OCI-LY3 (cell line): ENCODE data around the gene GINS2.

Source experiments
- H2AFZ ChIP-seq: fragments of 200-600, 300-600 bp; shearing (Covaris generic); 2 replicates; pipeline ENCODE4 v1.6.0; 2014; ENCODE audit warnings: antibody characterized with exemption, low read depth, low read length
- H3K27ac ChIP-seq: fragments of 200-600, 300-600 bp; sonication (generic); 2 replicates; pipeline ENCODE4 v1.5.1; 2014; ENCODE audit warnings: mild to moderate bottlenecking, low read length, moderate library complexity, mixed read lengths
- H3K27me3 ChIP-seq: fragments of 200-600, 300-600 bp; sonication (generic); 2 replicates; pipeline ENCODE4 v1.6.1; 2014; ENCODE audit warnings: low read depth, low read length, mixed read lengths
- H3K36me3 ChIP-seq: fragments of 200-600, 300-600 bp; sonication (generic); replicated peaks from 2 replicates; pipeline ENCODE3; 2014; ENCODE audit warnings: low read depth, low read length, mixed read lengths
- H3K4me1 ChIP-seq: fragments of 300-600, 200-600 bp; sonication (generic); 2 replicates; pipeline ENCODE4 v1.6.1; 2014; ENCODE audit warnings: low read length, mixed read lengths
- H3K4me2 ChIP-seq: fragments of 200-600, 300-600 bp; sonication (generic); 2 replicates; pipeline ENCODE4 v1.6.1; 2014; ENCODE audit warnings: low read length, mixed read lengths
- H3K4me3 ChIP-seq: fragments of 300-600, 200-600 bp; sonication (generic); 2 replicates; pipeline ENCODE4 v1.5.1; 2014; ENCODE audit warnings: antibody characterized with exemption, mild to moderate bottlenecking, low read length, moderate library complexity
- H3K79me2 ChIP-seq: fragments of 300-600, 200-600 bp; shearing (Covaris generic); 2 replicates; pipeline ENCODE4 v1.6.1; 2014; ENCODE audit warnings: mild to moderate bottlenecking, low read length, mixed read lengths
- H3K9ac ChIP-seq: fragments of 300-600, 200-600 bp; shearing (Covaris generic); 2 replicates; pipeline ENCODE4 v1.6.0; 2014; ENCODE audit warnings: mild to moderate bottlenecking, low read length, moderate library complexity
- H3K9me3 ChIP-seq: fragments of 200-600, 300-600 bp; shearing (Covaris generic); 2 replicates; pipeline ENCODE4 v1.6.1; 2014; ENCODE audit warnings: low read length, mixed read lengths; ENCODE audit not compliant: insufficient read depth
- H4K20me1 ChIP-seq: fragments of 200-600, 300-600 bp; sonication (generic); 2 replicates; pipeline ENCODE4 v1.6.1; 2016; ENCODE audit warnings: low read length, mixed read lengths; ENCODE audit not compliant: insufficient read depth
- EZH2phosphoT487 ChIP-seq: fragments of 200-600 bp; shearing (Covaris generic); IDR thresholded peaks from 2 replicates; pipeline ENCODE4 v1.6.1; 2018; ENCODE audit warnings: antibody characterized with exemption, mixed run types, low read depth
- TF ChIP-seq, protein P1 (sequence below): fragments of 200-600, 300-600 bp; sonication (generic); IDR thresholded peaks from 2 replicates; pipeline ENCODE4 v1.5.1; 2014; ENCODE audit warnings: antibody characterized with exemption, low read length, low read depth

Gene GINS2

DNA sequence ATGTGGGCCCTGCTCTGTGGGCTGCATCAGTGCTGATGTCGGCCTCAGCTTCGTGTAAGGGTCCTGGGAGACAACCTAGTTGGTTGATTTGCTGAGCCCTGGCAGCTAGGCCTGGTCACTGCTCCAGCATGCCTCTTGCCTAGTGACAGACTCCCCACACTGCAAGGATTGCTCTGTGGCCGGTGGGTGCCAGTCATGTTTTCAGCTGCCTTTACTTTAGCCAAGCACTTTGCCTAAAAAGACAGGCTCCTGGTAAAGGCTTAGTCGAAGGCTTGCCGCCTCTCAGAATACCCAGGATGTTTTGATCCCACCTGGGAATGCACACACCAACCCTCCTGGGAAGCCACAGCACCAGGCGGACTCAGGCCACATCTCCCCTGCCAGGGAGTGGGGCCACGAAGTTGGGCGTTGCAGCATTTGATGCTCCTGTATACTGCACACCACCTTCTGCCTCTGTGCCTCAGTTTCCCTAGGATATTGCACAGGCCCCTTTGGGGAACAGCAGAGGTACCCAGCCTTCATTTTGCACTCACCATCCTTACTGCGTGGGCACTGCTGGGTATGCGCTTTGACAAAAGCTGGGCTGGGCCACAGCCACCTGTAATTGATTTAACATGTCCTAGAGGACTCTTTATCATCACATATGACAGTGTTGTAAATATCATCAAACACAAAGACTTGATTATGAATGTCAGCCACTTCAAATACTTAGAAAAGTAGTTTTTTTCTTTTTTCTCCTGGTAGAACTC is 19.9 kb downstream of the GINS2 start:
- H4K20me1 ChIP-seq, result peaks cover 8% of the 10 kb centered on the region
- TF ChIP-seq EZH2phosphoT487, result no peak
- TF ChIP-seq, protein P1, sequence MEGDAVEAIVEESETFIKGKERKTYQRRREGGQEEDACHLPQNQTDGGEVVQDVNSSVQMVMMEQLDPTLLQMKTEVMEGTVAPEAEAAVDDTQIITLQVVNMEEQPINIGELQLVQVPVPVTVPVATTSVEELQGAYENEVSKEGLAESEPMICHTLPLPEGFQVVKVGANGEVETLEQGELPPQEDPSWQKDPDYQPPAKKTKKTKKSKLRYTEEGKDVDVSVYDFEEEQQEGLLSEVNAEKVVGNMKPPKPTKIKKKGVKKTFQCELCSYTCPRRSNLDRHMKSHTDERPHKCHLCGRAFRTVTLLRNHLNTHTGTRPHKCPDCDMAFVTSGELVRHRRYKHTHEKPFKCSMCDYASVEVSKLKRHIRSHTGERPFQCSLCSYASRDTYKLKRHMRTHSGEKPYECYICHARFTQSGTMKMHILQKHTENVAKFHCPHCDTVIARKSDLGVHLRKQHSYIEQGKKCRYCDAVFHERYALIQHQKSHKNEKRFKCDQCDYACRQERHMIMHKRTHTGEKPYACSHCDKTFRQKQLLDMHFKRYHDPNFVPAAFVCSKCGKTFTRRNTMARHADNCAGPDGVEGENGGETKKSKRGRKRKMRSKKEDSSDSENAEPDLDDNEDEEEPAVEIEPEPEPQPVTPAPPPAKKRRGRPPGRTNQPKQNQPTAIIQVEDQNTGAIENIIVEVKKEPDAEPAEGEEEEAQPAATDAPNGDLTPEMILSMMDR, result no peak

DNA sequence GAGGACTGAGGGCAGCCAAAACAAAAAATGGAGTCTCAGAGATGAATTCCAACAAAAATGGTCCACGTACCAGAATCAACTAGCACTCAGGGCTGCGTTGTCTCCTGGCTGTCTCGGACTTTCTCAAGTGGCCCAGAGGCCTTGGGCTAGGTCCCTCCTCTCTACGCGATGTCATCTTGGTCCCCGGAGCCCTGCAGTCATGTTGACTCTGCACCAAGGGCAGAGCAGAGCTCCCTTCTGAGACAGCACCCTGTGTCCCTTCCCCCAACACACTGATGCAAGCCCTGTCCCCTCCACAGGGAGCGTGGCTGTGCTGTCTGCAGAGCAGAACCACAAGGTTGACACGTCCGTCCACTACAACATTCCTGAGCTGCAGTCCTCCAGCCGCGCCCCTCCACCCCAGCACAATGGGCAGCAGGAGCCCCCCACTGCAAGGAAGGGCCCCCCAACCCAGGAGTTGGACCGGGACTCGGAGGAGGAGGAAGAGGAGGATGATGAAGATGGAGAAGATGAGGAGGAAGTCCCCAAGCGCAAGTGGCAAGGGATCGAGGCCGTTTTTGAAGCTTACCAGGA is 20.8 kb downstream of the GINS2 start:
- TF ChIP-seq EZH2phosphoT487, result no peak
- TF ChIP-seq, protein P1, result no peak
- H3K4me3 ChIP-seq, result no peak overlapping the region
- no peaks in the 10 kb centered on the region for H3K9me3 ChIP-seq
- no peak overlapping the region for H3K27ac ChIP-seq
- peaks cover 64% of the 10 kb centered on the region for H3K36me3 ChIP-seq
- H4K20me1 ChIP-seq, result peaks cover 8% of the 10 kb centered on the region
- H3K4me1 ChIP-seq, result no peaks in the 10 kb centered on the region
- no peaks in the 10 kb centered on the region for H3K27me3 ChIP-seq
- no peak overlapping the region for H3K4me2 ChIP-seq
- H3K79me2 ChIP-seq, result no peaks in the 10 kb centered on the region
- H3K9ac ChIP-seq, result no peak overlapping the region
- no peak overlapping the region for H2AFZ ChIP-seq

More for the DNA sequence above, 19.9 kb downstream of the GINS2 start:
- H3K4me3 ChIP-seq, result no peak overlapping the region
- H3K79me2 ChIP-seq, result no peaks in the 10 kb centered on the region
- no peak overlapping the region for H3K9ac ChIP-seq
- no peak overlapping the region for H2AFZ ChIP-seq
- no peak overlapping the region for H3K4me2 ChIP-seq
- H3K4me1 ChIP-seq, result no peaks in the 10 kb centered on the region
- no peak overlapping the region for H3K27ac ChIP-seq
- H3K9me3 ChIP-seq, result no peaks in the 10 kb centered on the region
- H3K27me3 ChIP-seq, result no peaks in the 10 kb centered on the region
- H3K36me3 ChIP-seq, result peaks cover 61% of the 10 kb centered on the region

DNA sequence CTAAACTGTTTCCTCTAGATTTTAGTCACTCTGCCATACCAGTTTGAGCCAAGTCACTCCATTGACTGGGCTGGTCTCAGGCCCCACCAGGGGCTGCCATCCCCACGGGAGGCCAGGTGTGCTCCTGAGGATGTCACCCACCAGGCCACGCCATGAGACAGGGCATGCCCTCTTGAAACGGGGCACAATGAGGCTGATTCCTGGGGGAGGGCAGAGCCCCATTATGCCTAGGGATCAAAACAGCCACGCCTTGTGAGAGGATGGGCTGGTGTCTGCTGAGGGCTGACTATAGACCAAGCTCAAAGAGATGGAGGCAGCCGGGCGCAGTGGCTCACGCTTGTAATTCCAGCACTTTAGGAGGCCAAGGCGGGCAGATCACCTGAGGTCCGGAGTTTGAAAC is 21.5 kb downstream of the GINS2 start:
- H3K79me2 ChIP-seq, result no peaks in the 10 kb centered on the region
- H3K27me3 ChIP-seq, result no peaks in the 10 kb centered on the region
- TF ChIP-seq, protein P1, result no peak
- no peak for TF ChIP-seq EZH2phosphoT487
- no peaks in the 10 kb centered on the region for H3K4me1 ChIP-seq
- no peak overlapping the region for H3K9ac ChIP-seq
- H3K36me3 ChIP-seq, result peaks cover 63% of the 10 kb centered on the region
- no peak overlapping the region for H2AFZ ChIP-seq
- no peaks in the 10 kb centered on the region for H3K9me3 ChIP-seq
- H3K4me2 ChIP-seq, result no peak overlapping the region
- no peak overlapping the region for H3K4me3 ChIP-seq
- H3K27ac ChIP-seq, result no peak overlapping the region
- H4K20me1 ChIP-seq, result peaks cover 8% of the 10 kb centered on the region

DNA sequence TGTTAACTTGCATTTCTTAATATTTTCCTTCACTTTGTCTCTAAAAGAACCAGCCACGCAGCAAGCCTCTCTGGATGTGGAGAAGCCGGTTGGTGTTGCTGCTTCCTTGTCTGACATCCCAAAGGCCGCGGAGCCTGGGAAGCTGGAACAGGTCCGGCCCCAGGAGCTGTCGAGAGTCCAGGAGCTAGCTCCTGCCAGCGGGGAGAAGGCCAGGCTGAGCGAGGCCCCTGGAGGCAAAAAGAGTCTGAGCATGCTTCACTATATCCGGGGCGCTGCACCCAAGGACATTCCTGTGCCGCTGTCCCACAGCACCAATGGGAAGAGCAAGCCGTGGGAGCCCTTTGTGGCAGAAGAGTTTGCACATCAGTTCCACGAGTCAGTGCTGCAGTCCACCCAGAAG is 22.8 kb downstream of the GINS2 start:
- no peak for TF ChIP-seq EZH2phosphoT487
- TF ChIP-seq, protein P1, result no peak

More for the DNA sequence above, 22.8 kb downstream of the GINS2 start:
- peaks cover 8% of the 10 kb centered on the region for H4K20me1 ChIP-seq
- H3K4me1 ChIP-seq, result no peaks in the 10 kb centered on the region
- H2AFZ ChIP-seq, result no peak overlapping the region
- H3K9me3 ChIP-seq, result no peaks in the 10 kb centered on the region
- H3K9ac ChIP-seq, result no peak overlapping the region
- H3K4me3 ChIP-seq, result no peak overlapping the region
- H3K36me3 ChIP-seq, result peaks cover 61% of the 10 kb centered on the region
- H3K79me2 ChIP-seq, result no peaks in the 10 kb centered on the region
- H3K27me3 ChIP-seq, result no peaks in the 10 kb centered on the region
- no peak overlapping the region for H3K4me2 ChIP-seq
- no peak overlapping the region for H3K27ac ChIP-seq
